IPS-18c (cell line): Measurements from ENCODE around the gene CS.
A peak's percentile ranks its signal among the peaks of the same experiment; 100 is the strongest.
"Not testable (repeated sequence)": the region's sequence is repeated elsewhere in the genome, so short reads cannot be mapped to it uniquely, and the experiment has no call there.

Experiments used
- H3K4me3 ChIP-seq: 2 replicates; pipeline ENCODE4 v1.7.0; 2013; ENCODE audit warnings: low read depth, mild to moderate bottlenecking, low read length, moderate library complexity; ENCODE audit not compliant: insufficient read depth
- H3K9me3 ChIP-seq: one replicate; pipeline ENCODE4 v1.6.1; 2013; ENCODE audit warnings: mild to moderate bottlenecking, low read length, moderate library complexity; ENCODE audit not compliant: control insufficient read depth, insufficient read depth

CS gene

DNA sequence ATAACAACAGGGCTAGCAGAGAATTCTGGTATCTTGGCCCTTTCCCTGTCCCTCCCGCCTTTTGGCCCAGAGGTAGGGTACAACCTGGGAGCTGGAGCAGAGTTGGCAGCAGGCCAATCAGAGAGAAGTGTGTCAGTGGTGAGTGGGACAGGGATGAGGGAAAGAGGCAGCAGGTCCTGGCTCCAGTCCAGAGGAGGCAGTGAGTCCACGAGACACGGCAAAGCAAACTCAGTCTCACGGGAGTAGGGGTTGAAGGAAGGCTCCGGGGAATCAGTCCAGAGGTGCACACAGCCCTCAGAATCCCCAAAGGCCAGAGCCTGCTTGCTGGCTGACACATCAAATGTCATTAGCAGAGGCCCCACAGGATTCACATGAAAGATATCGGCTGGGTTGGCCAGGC lies 26.4 kb upstream of the CS start:
- no peaks in the 10 kb centered on the region for H3K9me3 ChIP-seq
- no peak overlapping the region for H3K4me3 ChIP-seq

DNA sequence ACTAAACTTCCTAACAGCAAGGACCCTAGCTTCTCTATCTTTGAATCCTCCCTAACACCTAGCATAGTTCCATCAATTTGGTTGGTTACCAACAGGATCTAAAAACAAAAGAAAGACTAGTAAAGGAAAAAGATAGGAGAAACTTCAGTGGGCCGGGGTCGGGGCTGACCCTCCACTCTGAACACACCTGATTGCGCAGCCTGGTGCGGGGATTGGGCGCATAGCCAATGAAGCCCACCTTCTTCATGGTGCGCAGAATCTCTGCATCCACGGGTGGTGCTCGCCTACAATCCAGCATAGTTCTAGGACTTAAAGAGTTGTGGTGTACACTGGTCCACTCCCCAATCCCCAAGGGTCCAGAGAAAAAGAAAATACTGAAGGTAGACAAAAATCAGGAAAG lies 26.0 kb upstream of the CS start:
- Histone ChIP-seq H3K9me3 (no peaks in the 10 kb centered on the region), H3K4me3 (no peak overlapping the region)

DNA sequence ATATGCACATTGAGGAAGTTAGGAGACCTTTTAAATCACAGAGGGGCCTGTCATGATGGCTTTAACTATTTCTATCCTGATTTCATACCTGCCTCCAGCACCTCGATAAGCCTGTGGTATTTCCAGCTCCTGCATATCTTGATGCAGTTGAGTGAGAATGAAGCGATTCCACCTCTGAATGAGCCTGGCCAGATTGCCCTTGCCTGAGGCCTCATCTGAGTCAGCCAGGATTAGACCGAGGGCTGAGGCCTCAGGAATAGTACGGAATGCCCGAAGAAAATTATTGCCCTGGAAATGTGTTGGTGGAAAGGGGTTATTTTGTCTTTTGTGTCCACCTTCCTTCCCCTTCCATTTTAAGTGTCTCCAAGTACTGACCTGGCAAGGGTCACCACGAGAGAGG lies 24.1 kb upstream of the CS start:
- H3K4me3 ChIP-seq, result no peak overlapping the region
- H3K9me3 ChIP-seq, result no peaks in the 10 kb centered on the region

DNA sequence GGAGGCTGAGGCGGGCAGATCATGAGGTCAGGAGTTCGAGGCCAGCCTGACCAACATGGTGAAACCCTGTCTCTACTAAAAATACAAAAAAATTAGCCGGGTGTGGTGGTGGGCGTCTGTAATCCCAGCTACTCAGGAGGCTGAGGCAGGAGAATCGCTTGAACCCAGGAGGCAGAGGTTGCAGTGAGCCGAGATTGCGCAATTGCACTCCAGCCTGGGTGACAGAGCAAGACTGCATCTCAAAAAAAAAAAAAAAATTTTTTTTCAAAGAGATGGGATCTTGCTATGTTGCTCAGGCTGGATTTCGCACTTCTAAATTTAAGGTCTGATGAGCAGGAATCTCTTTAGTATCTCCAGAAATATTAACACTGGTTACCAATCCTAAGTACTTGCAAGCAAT lies 21.5 kb upstream of the CS start:
- not testable (repeated sequence) for H3K9me3 ChIP-seq, H3K4me3 ChIP-seq

DNA sequence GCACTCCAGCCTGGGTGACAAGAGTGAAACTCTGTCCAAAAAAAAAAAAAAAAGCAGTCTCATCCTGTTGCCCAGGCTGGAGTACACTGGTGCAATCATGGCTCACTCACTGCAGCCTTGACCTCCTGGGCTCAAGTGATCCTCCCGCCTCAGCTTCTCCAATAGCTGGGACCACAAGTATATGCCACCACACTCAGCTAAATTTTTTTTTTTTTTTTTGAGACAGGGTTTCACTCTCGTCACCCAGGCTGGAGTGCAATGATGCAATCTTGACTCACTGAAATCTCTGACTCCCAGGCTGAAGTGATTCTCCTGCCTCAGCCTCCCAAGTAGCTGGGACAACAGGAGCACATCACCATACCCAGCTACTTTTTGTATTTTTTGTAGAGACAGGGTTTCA lies 20.9 kb upstream of the CS start:
- Histone ChIP-seq H3K9me3 (no peaks in the 10 kb centered on the region), H3K4me3 (no peak overlapping the region)

DNA sequence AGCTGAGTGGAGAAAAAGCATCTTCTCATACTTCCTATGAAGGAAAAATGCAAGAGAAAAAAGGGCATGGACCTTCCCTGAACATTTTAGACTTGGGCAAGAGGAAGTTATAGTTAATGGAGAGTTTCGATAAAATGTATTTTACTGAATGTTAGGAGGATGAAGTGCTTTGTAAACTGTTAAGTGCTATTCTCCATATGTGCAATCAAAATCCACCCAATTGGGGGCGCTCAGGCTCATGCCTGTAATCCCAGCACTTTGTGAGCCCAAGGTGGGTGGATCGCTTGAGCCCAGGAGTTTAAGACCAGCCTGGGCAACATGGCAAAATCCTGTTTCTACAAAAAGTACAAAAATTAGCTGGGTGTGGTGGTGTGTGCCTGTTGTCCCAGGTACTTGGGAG lies 17.5 kb upstream of the CS start:
- H3K4me3 ChIP-seq, result no peak overlapping the region
- H3K9me3 ChIP-seq, result no peaks in the 10 kb centered on the region

DNA sequence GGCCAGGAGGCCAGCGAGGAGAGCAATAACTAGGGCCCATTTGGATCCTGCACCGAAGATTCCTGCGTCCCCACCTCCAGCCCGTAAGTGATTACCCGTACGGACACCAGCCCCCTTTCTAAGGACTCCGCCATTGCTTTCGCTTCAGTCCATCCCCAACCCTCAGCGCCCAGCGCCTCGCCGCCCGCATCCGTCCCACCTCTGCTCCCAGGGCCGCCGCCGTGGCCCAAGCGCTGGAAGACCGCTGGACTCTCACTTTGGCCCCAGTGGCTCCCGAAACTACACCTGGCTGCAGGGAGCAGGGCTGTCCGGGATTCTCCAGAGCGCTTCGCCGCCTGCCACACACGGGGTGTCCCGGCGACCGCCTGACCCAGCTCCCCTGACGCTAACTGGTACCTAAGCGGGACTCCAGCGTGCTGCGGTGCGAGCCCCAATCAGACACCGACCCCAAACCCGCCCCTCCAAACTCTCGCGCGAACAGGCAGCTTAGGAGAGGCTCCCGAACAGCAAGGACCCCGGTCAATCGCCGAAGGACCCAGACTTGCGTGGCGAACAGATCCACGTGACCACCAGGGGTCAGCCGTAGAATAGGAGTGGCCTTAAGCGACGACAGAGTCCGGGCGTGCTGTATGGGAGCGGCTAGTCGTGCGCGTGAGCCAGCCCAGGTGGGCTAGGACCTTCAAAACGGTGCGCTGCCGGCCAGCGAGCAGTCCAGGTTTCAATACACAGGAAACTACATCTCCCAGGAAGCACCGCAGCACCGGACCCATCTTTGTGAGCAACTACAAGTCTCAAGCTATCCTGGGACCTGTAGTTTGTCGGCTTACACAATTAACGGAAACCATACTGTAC lies 15.7 kb upstream of the CS start, which contains the start of gene CNPY2:
Gene CNPY2, minus strand, starts transcription at position 367 of the 852 bp plus-strand sequence. CDS start 771 bp downstream, outside the sequence.
- Histone ChIP-seq H3K9me3 (no peaks in the 10 kb centered on the region), H3K4me3 (peak within 1 kb of the TSS; percentile 98)

DNA sequence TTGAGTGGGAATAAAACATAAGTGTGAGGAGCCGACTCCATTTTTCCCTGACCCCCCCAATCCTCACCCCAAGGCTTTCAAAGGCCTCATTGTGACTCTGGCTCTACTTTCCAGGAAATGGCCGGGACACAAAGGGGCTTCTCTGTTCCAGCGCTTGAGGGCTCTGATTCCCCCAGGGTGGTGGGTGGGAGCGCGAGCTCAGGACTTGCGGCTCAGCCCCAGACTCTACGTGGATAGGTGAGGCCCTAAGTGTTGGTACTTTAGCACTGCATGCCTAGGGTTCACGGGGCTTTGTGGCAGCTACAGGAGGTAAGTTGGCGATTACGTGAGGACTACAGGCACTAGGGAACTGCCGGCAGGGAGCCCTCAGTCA lies 15.1 kb upstream of the CS start:
- H3K9me3 ChIP-seq, result no peaks in the 10 kb centered on the region

DNA sequence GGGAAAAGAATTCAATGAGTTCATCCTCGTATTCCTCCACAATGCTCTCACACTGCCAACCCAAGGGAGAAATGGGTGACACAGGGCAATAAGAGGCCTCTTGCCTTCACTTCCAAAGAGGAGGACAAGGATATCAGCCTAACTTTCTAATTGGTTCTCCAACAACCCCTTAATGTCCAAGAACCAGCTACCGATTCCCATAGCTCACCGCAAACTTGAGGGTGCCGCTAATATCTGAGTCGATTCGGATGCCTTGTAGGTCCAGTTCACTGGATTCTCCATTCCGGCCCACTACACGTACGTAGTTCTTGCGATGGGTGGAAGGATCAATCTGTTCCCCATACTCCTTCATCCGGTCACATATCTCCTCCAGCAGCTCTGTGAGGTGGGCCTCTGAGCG lies 10.9 kb upstream of the CS start:
- Histone ChIP-seq H3K9me3 (no peaks in the 10 kb centered on the region), H3K4me3 (no peak overlapping the region)

More for the DNA sequence above, 15.1 kb upstream of the CS start:
- H3K4me3 ChIP-seq, result peak overlapping the region; percentile 98

DNA sequence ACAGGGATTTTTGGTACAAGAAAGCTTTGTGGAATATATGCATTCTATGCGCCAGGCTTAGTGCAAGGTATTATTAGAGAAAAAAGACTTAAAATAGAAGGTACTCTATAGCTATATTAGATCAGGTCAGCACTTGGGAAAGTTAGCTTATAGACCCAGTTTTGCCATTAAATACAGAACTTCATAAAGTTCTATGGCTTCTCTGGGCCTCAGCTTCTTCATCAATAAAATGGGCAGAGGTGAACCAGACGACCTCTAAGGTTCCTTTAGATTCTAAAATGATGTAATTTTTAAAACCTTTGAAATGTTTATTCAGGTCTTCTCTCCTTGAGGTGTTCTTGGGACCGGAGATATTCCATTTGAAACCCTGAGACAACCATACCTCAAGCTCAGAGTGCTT lies 8.6 kb upstream of the CS start:
- H3K9me3 ChIP-seq, result no peaks in the 10 kb centered on the region
- H3K4me3 ChIP-seq, result no peak overlapping the region

DNA sequence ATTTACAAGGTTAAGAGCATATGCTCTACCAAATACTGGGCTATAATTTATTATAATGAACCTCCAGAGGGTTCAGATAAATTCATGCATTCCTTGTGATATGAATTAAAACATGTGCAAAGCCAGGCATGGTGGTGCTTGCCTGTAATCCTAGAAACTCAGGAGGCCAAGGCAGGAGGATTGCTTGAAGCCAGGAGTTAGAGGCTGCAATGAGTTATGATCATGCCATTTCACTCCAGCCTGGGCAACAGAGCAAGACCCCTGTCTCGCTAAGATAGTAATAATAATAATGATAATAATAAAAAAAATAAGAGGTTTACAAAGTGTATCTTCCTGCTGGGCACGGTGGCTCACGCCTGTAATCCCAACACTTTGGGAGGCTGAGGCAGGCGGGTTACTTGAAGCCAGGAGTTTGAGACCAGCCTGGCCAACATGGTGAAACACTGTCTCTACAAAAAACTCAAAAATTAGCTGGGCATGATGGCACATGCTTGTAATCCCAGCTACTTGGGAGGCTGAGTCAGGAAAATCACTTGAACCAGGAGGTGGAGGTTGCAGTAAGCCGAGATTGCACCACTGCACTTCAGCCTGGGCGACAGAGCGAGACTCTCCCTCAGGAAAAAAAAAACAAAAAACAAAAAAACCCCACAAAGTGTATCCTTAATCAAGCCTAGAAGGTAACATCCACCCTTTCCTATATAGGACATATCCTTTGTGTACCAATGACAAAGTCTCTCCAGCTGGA lies 7.3 kb upstream of the CS start:
- no peak overlapping the region for H3K4me3 ChIP-seq
- no peaks in the 10 kb centered on the region for H3K9me3 ChIP-seq

DNA sequence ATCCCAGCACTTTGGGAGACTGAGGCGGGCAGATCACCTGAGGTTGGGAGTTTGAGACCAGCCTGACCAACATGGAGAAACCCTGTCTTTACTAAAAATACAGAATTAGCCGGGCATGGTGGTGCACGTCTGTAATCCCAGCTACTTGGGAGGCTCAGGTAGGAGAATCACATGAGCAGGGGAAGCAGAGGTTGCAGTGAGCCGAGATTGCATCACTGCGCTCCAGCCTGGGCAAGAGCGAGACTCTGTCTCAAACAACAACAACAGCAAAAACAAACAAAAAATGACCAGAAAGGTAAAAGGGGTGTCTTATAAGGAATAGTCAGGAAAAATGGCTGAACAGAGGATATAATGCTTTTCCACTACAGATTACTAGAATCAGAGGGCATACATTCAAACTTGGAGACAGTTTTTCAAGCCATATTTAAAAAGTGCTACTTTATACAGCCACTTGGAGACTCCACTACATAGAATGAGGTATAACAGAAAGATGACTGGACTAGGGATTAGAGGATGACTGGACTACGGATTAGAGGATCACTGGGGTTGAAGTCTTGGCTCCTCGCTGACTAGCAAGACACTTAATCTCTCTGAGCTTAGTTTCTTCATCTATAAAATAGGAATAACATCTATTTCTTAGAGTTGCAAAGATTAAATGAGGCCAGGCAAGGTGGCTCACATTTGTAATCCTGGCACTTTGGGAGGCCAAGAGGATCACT lies 4.9 kb upstream of the CS start:
- Histone ChIP-seq H3K9me3 (no peaks in the 10 kb centered on the region), H3K4me3 (no peak overlapping the region)

DNA sequence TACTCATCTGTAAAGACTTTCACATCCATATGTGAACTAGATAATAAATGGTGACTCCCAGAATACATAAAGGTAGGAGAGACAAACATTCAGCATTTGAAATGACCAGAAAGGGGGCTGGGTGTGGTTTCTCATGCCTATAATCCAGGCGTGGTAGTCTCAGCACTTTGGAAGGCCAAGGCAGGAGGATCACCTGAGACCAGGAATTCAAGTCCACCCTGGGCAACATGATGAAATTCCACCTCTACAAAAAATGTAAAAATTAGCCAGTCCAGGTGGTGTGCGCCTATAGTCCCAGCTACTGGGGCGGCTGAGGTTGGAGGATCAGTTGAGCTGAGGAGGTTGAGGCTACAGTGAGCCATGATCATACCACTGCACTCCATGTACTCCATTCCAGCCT lies 4.1 kb upstream of the CS start:
- Histone ChIP-seq H3K9me3 (no peaks in the 10 kb centered on the region), H3K4me3 (no peak overlapping the region)

DNA sequence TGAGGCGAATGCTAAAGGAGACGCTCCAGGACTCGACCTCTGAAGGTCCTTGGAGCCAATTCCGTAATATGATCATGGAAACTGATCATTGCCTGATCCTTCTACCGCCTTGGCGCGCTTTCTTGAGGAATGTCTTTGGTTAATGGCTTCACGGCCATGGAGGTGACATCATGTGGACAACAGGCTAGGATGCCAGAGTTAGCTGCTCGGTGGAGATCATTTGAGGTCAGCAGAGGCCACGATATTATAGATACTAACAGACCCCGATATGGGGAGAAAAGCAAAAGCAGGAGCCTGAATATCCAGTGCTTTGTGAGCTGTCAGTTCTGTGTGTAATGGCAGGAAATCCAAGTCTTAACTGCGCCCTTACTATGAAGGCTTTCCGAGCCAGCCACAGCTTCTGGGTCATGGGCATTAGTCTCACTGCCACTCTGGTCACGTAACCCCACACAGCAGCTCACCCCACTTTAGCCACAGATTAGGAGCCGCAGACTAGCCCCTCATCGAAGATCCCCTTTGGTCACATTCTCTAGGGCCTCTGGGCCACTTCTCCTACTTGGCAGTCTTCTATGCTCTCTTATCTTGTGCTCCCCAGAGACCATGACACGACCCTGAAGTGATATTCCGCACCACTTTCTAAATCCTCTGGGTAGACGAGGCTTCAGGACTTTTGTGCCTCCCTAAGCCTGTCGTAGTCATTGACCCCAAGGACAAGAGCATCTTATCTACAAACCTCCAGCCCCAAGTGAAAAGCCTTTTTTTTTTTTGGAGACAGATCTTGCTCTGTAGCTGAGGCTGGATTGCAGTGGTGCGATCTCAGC lies 724 bp upstream of the CS start:
- no peaks in the 10 kb centered on the region for H3K9me3 ChIP-seq
- peak overlapping the region; percentile 50 for H3K4me3 ChIP-seq

DNA sequence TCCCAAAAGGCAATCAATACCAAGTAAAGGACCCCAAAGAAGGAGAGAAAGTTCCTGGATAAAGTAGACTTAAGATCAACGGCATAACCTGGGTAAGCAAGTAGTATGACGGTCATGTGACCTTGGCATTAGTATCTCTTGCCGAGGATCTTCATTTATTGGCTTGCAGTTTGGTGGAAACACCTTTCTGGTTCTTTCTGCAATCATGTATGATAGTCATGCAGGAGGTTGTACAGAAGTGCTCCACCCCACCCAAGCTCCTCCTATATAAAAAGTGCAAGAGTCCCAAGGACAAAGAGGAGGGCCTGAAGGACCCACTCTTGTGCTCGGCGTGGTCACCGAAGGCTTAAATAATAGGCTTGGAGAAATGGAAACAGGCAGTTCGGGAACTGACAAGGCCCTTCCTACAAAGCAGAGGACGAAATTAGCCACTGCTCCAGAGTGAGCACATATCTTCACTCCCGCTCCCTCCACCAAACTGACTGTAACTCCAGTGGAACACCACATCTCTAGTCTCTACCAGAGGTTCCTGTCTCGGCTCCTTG lies 750 bp downstream of the CS start:
- Histone ChIP-seq H3K4me3 (peak overlapping the region; percentile 78), H3K9me3 (no peaks in the 10 kb centered on the region)

DNA sequence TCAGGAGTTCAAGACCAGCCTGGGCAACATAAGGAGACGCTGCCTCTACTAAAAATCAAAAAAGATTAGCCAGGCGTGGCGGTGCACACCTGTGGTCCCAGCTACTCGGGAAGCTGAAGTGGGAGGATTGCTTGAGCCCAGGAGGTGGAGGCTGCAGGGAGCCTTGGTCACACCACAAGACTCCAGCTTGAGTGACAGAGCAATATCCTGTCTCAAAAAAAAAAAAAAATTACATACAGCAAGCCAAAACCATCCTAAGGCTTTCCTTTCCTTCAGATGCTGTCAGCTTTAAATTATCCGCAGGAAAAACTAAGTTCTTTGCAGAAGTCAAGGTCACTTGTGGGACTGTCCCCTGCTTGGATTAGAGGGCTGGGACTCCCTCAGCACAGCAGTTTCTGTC lies 1.3 kb downstream of the CS start:
- Histone ChIP-seq H3K4me3 (peak overlapping the region; percentile 78; the same call in 1 of the 2 replicates), H3K9me3 (no peaks in the 10 kb centered on the region)

DNA sequence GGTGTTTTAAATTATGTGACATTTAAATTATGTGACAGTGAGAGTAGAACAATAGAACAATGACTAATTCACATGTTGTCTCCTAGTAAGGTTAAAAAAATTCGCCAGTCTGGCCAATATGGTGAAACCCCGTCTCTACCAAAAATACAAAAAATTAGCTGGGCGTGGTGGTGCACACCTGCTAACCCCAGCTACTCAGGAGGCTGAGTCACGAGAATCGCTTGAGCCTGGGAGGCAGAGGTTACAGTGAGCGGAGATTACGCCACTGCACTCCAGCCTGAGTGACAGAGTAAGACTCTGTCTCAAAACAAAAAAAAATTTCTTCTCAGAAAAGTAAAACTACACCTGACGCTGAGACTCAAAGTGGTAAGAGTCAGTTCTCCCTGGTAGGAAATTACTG lies 2.7 kb downstream of the CS start:
- H3K4me3 ChIP-seq, result no peak overlapping the region
- no peaks in the 10 kb centered on the region for H3K9me3 ChIP-seq
